Hepatocyte (in vitro differentiated cells): ENCODE data around the gene USP12.

ENCODE experiments used
- EZH2 ChIP-seq: fragments of 200-600 bp; sonication (generic); IDR thresholded peaks from 2 replicates; pipeline ENCODE4 v1.6.1; 2016; ENCODE audit warnings: antibody characterized with exemption, mild to moderate bottlenecking, borderline replicate concordance
- EZH2phosphoT487 ChIP-seq: fragments of 200-600 bp; sonication (generic); IDR thresholded peaks from one replicate; pipeline ENCODE4 v1.6.1; 2018; ENCODE audit warnings: antibody characterized with exemption, mild to moderate bottlenecking, low read depth, moderate library complexity; ENCODE audit not compliant: unreplicated experiment, severe bottlenecking
- TF ChIP-seq, protein P1 (sequence below): fragments of 200-600 bp; sonication (generic); IDR thresholded peaks from 2 replicates; pipeline ENCODE4 v1.5.1; 2016; ENCODE audit warnings: antibody characterized with exemption, mild to moderate bottlenecking; ENCODE audit not compliant: poor library complexity

DNA sequence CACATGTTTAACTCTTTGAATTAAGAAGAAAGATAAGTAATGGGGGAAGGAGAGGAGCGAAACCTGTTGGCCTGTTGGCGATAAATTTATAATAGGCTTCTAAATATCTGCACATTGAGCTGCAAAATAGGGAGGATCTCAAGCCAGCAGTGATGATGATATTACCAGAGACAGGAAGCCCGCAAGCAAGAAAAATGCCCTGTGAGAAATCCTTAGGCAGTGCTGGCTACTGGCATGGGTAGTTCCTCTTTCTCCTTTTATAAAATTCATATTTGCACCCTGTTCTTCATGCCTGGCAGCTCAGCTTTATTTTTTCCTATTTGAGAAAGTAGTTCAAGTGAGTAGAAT lies 858 bp upstream of the USP12 start:
- TF ChIP-seq, protein P1, sequence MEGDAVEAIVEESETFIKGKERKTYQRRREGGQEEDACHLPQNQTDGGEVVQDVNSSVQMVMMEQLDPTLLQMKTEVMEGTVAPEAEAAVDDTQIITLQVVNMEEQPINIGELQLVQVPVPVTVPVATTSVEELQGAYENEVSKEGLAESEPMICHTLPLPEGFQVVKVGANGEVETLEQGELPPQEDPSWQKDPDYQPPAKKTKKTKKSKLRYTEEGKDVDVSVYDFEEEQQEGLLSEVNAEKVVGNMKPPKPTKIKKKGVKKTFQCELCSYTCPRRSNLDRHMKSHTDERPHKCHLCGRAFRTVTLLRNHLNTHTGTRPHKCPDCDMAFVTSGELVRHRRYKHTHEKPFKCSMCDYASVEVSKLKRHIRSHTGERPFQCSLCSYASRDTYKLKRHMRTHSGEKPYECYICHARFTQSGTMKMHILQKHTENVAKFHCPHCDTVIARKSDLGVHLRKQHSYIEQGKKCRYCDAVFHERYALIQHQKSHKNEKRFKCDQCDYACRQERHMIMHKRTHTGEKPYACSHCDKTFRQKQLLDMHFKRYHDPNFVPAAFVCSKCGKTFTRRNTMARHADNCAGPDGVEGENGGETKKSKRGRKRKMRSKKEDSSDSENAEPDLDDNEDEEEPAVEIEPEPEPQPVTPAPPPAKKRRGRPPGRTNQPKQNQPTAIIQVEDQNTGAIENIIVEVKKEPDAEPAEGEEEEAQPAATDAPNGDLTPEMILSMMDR = no peak
- TF ChIP-seq EZH2phosphoT487 = no peak
- no peak for TF ChIP-seq EZH2
